ENCODE results near the gene TEP1. TPM values are rescaled to one million over a fixed set of nuclear protein-coding genes. Genes with fewer than 3 reads are reported as not detected.

Gene TEP1
- total RNA-seq, 2 donors from 2014 or later: 6.9 to 11.9 TPM

- Histone ChIP-seq H3K36me3 (no peaks in the 10 kb centered on the region), H3K4me1 (peaks cover 0 to 9% of the 10 kb centered on the region in 2 donors), H3K9me3 (no peaks in the 10 kb centered on the region), H3K4me3 (no peak overlapping the region), H3K27ac (no peak overlapping the region), H3K27me3 (no peaks in the 10 kb centered on the region)
- DNase-seq (ENCODE audit: low spot score): no peak
- no peak for TF ChIP-seq CTCF (IDR thresholded peaks at IDR 0.05)
These were observed 14.1 kb upstream of the TEP1 start for GRCh38 chr14:20427231-20428009.

GRCh38 chr14:20424851-20425250, 11.6 kb upstream of the TEP1 start:
- H3K27ac ChIP-seq: no peak overlapping the region
- TF ChIP-seq CTCF (IDR thresholded peaks at IDR 0.05): no peak
- no peak for DNase-seq (ENCODE audit: low spot score)
- no peaks in the 10 kb centered on the region for H3K9me3 ChIP-seq
- no peak overlapping the region for H3K4me3 ChIP-seq
- no peaks in the 10 kb centered on the region for H3K36me3 ChIP-seq
- H3K27me3 ChIP-seq: no peaks in the 10 kb centered on the region
- peaks cover 0 to 2% of the 10 kb centered on the region in 2 donors for H3K4me1 ChIP-seq

- H3K4me3 ChIP-seq: no peak overlapping the region
- no peaks in the 10 kb centered on the region for H3K36me3 ChIP-seq
- H3K27ac ChIP-seq: no peak overlapping the region
- H3K27me3 ChIP-seq: no peaks in the 10 kb centered on the region
- H3K9me3 ChIP-seq: no peaks in the 10 kb centered on the region
- DNase-seq (ENCODE audit: low spot score): no peak
- TF ChIP-seq CTCF (IDR thresholded peaks at IDR 0.05): no peak
- H3K4me1 ChIP-seq: no peaks in the 10 kb centered on the region
These were observed 9.6 kb upstream of the TEP1 start for GRCh38 chr14:20422886-20423285.

- DNase-seq (ENCODE audit: low spot score): no peak
- Histone ChIP-seq H3K27me3 (no peaks in the 10 kb centered on the region), H3K4me1 (no peaks in the 10 kb centered on the region), H3K9me3 (no peaks in the 10 kb centered on the region), H3K27ac (no peak overlapping the region), H3K4me3 (no peak overlapping the region), H3K36me3 (no peaks in the 10 kb centered on the region)
- TF ChIP-seq CTCF (IDR thresholded peaks at IDR 0.05): no peak
These were observed 8.0 kb upstream of the TEP1 start for GRCh38 chr14:20421267-20421666.

GRCh38 chr14:20419419-20419818, 6.1 kb upstream of the TEP1 start:
- H3K27ac ChIP-seq: no peak overlapping the region
- H3K9me3 ChIP-seq: no peaks in the 10 kb centered on the region
- H3K4me3 ChIP-seq: no peak overlapping the region
- no peaks in the 10 kb centered on the region for H3K4me1 ChIP-seq
- DNase-seq (ENCODE audit: low spot score): no peak
- H3K36me3 ChIP-seq: no peaks in the 10 kb centered on the region
- no peaks in the 10 kb centered on the region for H3K27me3 ChIP-seq
- no peak for TF ChIP-seq CTCF (IDR thresholded peaks at IDR 0.05)

- TF ChIP-seq CTCF (IDR thresholded peaks at IDR 0.05): no peak
These were observed 5.2 kb upstream of the TEP1 start for GRCh38 chr14:20418501-20418909.

More at GRCh38 chr14:20418501-20418909, 5.2 kb upstream of the TEP1 start:
- DNase-seq (ENCODE audit: low spot score): no peak
- no peaks in the 10 kb centered on the region for H3K36me3 ChIP-seq
- H3K27me3 ChIP-seq: no peaks in the 10 kb centered on the region
- H3K9me3 ChIP-seq: no peaks in the 10 kb centered on the region
- H3K27ac ChIP-seq: no peak overlapping the region
- peaks cover 0 to 6% of the 10 kb centered on the region in 2 donors for H3K4me1 ChIP-seq
- H3K4me3 ChIP-seq: no peak overlapping the region

All from right atrium auricular region (tissue), 2 donors.